NCI-H2107 treated with DMSO at 0.1 percent for 48 hours (cell line): ENCODE results near the gene GNG4.
"Not testable (repeated sequence)": the region's sequence is repeated elsewhere in the genome, so short reads cannot be mapped to it uniquely, and the experiment has no call there.

Source experiments
- DNase-seq: peaks from one replicate; lab custom pipeline; 2025; ENCODE audit not compliant: unreplicated experiment; lab: John Stamatoyannopoulos, UW

Gene GNG4

DNA sequence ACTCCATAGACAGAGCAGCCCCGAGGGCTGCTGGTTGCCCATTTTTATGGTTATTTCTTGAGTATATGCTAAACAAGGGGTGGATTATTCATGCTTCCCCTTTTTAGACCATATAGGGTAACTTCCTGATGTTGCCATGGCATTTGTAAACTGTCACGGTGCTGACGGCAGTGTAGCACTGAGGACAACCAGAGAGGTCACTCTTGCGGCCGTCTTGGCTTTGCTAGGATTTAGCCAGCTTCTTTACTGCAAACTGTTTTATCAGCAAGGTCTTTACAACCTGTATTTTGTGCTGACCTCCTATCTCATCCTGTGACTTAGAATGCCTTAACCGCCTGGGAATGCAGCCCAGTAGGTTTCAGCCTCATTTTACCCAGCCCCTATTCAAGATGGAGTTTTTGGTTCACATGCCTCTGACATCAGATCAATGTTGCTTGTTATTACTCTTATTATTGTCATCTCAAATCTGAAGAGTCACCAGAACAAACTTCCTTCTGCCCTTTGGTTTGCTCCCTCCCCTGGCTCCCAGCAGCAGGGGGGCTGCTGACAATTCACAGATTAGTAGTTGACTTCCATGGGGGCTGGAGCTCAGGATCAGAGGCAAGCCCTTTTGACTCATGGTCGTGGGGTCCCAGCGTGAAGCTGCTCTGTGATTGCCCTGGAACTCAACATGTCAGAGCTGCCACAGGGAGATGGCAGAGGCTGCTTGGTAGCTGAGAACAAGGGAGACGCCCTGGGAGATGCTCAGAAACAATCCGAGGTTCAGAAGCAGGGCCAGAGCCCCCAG, 103.0 kb downstream of the GNG4 start:
- not testable (repeated sequence) for DNase-seq

DNA sequence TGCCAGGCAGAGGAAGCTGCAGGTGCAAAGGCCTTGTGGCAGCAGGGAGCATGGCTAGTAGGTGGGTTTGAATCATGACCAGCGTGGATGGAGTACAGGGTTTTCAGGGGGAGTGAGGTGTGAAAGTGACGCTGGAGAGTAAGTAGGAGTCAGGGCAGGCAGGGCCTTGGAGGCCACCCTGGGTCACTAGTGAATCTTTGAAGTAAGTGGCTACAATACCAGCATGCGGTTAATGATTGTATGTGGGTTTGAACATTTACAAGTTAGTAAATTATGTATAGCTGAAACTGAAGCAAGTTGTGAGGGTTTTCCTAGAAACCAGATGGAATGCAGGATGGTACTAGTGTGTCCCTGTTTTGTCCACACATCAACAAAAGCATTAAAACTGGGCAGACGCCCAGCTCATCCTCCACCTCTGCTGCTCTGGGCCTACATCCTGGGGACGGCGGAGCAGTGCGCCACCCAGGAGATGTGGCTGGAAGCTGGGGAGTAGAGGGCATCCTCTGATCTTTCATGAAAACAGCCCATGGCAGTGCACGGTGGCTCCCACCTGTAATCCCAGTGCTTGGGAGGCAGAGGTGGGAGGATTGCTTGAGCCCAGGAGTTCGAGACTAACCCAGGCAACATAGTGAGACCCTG, 104.2 kb downstream of the GNG4 start:
- DNase-seq = no peak

DNA sequence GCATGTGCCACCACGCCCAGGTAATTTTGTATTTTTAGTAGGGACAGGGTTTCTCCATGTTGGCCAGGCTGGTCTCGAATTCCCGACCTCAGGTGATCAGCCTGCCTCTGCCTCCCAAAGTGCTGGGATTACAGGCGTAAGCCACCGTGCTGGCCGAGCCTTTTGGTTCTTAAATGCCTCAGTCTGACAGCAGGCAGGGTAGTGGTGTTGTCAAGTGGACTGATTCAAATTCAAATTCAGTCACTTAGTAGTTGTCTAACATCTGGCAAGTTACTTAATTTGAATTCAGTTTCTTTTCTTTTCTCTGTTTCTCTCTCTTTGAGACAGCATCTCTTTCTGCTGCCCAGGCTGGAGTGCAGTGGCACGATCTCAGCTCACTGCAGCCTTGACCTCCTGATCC, 106.7 kb downstream of the GNG4 start:
- DNase-seq = not testable (repeated sequence)

- DNase-seq = no peak
Observed at GRCh38 chr1:235533476-235534168, 116.0 kb downstream of the GNG4 start.

DNA sequence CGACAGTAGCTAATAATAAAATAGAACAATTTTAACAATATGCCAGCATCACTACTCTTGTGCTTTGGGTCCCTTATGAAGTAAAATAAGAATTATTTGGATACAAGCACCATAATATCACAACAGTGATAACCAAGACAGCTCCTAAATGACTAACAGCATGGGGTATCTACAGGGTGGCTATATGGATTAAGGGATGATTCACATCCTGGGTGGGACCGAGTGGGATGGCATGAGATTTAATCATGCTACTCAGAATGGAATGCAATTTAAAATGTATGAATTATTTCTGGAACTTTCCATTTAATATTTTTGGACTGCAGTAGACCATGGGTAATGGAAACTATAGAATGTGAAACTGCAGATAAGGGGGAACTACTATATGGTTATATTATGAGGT, 117.2 kb downstream of the GNG4 start:
- DNase-seq = no peak

DNA sequence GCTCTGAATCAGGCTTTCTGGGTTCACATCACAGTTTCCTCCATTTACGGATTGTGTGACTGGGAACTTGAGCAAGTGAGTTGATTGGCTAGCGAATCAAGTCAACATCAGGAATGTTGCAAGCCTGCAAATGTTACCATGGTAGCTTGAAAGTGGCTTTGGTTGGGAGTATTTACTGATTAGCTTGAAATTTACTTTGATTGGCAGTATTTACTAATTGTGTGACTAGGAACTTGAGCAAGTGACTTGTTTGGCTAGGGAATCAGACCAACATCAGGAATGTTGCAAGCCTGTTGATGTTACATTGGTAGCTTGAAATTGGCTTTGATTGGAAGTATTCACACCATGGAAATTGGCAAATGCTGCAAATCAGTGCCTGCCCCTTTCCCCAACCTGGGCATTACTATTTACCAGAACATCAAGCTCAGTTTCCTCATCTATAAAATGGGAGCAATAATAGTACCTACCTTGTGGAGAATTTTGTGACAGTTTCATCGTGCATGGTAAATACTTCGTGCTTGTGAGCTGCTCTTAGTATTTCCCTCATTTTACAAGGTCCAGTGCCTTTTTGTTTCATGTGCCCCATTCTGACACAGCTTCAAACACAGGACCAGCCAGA, 122.3 kb downstream of the GNG4 start:
- DNase-seq = no peak

GRCh38 chr1:235525314-235525713, 124.3 kb downstream of the GNG4 start:
- DNase-seq = no peak

DNA sequence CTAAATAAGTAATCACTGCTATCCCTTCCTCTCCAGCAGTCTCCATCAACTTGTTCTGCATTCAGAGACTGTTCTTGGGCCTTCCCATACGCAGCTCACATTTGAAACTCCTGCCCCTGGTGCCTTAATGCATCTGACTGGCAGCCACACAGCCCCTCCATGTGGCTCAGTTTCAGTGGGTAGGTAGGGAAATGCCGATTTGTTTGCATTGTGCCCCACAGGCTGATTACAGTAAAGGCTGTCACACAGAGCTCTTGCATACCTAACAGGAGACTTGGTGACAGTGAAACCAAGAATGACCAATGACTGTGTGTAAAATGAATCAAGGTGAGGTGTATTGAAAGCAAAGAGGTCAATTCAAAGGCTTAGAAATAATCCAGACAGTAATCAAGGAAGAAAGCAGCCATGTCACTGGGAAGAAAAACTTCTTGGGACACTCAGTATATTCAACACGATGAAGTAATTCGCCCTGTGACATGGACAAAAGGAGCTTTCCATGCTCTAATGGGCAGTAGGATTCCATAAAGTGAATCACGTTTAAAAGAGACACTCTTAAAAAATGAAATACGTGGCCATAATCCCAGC, 132.6 kb downstream of the GNG4 start:
- no peak for DNase-seq

- no peak for DNase-seq
Observed at GRCh38 chr1:235515844-235516512, 133.6 kb downstream of the GNG4 start.

- peak; percentile 59 for DNase-seq
Observed at GRCh38 chr1:235513495-235514366, 135.9 kb downstream of the GNG4 start.

DNA sequence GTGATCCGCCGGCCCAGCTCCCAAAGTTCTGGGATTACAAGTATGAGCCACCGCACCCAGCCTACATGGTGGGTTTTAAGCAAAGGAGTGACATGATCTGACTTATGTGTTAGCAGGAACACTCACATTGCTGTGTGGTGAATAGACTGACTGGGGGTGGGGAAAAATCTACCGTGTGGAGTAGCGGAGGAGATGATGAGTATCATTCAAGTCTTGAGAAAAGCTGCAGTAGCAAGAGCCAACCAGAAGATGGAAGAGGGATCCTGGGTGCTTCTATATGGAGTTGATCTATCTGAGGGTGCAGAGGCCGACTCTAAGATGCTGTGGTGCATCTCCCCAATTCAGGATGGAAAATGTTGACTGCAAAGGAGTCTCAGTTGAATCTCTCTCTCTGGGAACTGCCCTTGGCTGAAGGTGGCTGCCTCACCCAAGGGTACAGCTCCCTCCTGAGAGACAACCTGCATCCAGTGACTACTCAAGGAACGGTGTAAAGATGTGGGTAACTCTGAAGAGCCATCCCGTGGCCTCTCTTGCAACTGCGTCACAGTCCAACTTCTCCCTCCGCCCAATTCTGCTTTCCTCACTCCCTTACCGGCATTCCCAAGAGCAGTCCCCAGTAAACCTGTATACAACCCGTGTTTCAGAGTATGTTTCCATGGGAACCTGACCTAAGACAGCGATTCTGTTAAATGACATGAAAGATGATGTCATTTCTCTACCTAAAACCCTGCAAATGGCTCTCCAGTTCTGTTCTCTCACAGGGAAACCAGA, 137.9 kb downstream of the GNG4 start:
- DNase-seq = no peak

DNA sequence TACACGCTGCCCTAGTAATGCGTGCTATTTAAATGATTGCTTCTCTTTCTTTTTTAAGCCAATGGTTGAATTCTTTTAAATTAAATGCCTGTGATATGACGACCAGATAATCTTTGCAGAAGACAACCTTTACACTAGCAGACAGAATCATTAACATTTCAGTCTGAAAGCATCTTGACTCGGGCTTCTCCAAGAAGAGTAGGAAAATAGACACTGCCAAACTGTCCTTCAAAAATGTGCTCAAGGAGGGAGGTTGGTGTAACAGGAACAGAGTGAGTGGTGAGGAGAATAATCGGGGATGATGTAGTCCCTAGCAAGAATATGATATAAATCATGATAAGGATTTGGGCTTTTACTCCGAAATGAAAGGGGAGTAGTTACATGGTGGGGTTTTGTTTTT, 138.8 kb downstream of the GNG4 start:
- no peak for DNase-seq

- DNase-seq = no peak
Observed at GRCh38 chr1:235507623-235508022, 142.0 kb downstream of the GNG4 start.

DNA sequence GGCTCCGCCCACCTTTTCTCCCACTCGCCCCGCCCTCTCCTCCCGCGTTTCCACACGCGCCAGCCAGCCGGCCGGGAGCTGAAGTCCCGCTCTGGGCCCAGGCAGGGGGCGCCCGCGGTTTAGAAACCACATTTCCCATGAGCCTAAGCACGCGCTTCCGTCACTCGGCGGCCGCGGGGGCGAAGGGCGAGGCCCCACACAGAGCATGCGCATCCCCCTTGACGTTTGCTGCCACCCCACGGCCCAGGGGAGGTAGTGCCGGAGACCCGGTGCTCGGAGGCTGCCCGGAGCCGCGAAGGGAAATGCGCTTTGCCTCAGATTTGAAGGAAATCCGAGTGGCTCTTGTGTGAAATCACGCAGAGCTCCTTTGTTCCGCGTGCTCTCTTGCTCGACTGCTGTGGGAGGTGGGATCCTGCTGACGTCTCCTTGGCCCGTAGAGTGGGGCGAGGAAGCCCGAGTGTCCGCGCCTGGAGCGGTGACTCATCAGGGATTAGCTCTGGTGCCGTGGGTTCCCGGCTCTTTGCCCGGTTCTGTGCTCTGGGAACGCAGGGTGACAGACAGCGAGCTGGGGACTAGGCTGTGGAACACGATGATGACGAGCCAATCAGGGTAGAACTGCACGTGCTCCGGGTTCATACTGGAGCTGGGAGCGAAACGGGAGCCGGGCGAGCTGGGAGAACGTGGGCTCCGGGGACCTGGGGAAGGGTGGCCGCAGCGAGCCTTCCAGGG, 144.9 kb downstream of the GNG4 start:
- peak; percentile 99 for DNase-seq

- no peak for DNase-seq
Observed at GRCh38 chr1:235504122-235504493, 145.5 kb downstream of the GNG4 start, which contains the start of gene B3GALNT2. Gene B3GALNT2, minus strand, starts transcription at chr1:235504452. Its CDS starts 200 bp downstream, at chr1:235504252.

DNA sequence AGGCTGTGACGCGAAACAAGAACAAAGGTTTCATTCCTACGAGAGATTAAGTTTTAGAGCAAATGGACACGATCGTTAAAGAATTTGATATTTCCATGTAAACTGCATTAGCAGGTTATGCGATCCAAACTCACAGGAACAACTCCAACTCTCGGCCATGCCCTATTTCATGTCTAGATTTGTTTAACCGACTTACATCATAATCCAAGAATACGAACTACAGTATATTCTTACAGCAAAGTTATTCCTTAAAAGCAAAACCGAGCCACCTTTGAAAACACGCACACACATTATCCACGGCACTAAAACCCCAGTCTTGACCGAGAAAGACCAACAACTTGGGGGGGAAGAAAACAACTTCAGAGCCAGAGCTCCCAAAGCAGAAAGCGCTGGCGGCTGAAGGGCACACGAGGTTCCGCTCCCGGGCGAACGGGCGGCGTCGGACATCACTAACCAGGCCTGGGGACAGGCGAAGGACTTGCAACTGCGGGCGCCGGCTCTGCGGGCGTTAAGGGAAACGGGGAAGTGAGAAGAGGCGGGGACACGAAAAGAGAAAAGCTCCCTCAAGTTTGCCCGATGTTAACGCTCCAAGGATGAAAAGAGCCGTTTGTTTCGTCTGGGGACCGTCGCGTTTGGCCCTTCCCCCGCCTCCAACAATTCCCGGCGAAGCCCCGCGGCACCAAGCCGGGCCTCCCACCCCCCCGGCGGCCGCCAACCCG, 146.0 kb downstream of the GNG4 start:
- peak; percentile 39 for DNase-seq

DNA sequence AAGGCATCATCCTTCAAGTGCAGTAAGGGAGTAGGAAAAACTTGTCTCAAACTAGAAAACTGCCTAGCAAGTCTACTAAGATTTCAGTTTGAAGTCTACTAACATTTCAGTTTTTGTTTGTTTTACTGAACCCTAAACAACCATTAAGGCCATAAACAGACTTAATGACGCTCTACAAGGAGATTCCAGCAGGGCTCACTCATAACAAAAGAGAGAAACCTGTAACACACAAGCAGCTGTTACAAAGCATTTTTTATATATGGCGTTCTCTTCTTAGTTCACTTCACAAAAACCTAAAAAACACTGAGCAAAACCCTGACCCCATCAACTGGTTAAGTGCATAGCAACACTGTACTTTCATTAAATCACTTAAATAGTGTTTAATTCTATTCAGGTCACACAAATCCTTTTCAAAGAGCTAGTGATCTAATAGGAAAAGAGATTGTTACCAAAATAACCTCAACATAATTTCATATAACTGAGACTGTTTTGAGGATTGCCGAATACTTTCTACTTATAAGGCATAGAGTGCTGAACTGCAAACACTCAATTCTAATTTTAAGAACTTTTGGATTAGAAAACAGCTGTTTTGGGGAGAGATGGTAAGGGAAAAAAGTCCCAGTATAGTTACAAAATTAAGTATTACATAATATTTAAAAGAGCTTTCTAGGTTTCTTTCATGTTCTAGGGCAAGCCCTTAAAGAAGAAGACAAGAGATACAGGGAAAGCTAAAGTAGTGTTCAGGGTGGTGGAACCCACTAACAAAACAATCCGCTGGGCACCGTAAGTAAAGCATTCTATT, 146.8 kb downstream of the GNG4 start:
- peak; percentile 44 for DNase-seq
